NT2/D1 (cell line): ENCODE results near the gene IFRD2.

Experiments
- SUZ12 ChIP-seq: IDR thresholded peaks from 2 replicates; pipeline ENCODE4 v1.6.1; 2011; ENCODE audit not compliant: insufficient read length, insufficient read depth; ENCODE audit errors: extremely low read depth
- YY1 ChIP-seq: IDR thresholded peaks from 2 replicates; pipeline ENCODE4 v1.6.1; 2011; ENCODE audit not compliant: insufficient read length, insufficient read depth

DNA sequence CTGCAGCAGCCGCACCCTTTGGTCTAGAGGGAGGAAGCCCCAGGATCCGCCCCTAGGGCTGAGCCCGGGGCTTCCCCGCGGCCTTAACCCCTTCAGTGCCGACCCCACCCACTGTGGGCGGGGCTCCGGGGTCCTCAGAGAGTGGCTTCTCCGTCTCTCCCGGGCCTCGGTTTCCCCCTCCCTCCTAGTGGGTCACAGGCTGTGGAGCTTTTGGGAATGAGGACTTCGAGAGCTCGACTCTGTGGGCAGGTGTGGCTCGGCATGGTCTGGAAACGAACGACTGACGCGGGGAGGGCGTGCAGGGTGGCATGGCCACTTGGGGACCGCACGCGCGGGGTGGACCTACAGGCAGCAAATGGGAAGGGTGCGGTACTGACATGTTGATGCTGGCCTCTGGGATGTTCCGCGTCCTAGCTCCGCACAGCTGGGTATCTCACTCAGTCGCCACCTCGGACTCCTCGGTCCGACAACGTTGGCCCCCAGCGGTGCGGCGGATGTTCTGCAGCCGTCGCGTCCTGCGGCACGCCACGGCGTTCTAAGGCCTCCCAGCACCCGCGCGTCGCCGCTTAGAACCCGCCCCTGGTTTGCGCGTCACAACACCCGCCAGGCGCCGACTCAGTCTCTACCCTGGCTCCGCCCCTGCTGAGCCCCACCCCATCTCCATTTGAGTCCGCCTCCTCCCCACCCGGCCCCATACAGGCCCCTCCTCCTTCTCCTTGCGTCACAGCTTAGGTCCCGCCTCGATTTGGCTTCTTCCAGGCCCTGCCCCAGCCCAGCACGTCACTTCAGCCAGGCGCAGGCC lies 6.8 kb upstream of the IFRD2 start, which contains the start of the genes HYAL3 and NAA80:
- TF ChIP-seq SUZ12 (no peak), YY1 (no peak)
